HCT116 (cell line): ENCODE data around the gene EXOC4.

ENCODE experiments used
- CTCF ChIP-seq, 3 experiments: fragments of 200-600 bp in 1 of 3; sonication (generic) in 1 of 3; IDR thresholded peaks in 2 of 3; conservative IDR thresholded peaks in 1 of 3; 2 replicates each; pipeline ENCODE4 v1.5.1; 2012 to 2017; ENCODE audit warnings: low read depth in 2 of 3, low read length in 2 of 3, antibody characterized with exemption in 1 of 3, borderline replicate concordance in 1 of 3, control low read depth in 1 of 3, mild to moderate bottlenecking in 1 of 3, mixed read lengths in 1 of 3, mixed run types in 1 of 3, moderate library complexity in 1 of 3; ENCODE audit not compliant: insufficient read depth in 1 of 3
- EGR1 ChIP-seq: IDR thresholded peaks from 2 replicates; pipeline ENCODE4 v1.6.1; 2012; ENCODE audit warnings: low read depth
- EZH2phosphoT487 ChIP-seq: fragments of 200-600 bp; IDR thresholded peaks from 2 replicates; pipeline ENCODE4 v1.6.1; 2018; ENCODE audit warnings: antibody characterized with exemption, borderline replicate concordance
- POLR2A ChIP-seq: IDR thresholded peaks from 2 replicates; pipeline ENCODE4 v1.7.0; 2011; ENCODE audit warnings: borderline replicate concordance; ENCODE audit not compliant: insufficient read depth, insufficient read length; ENCODE audit errors: extremely low read depth
- POLR2AphosphoS5 ChIP-seq: IDR thresholded peaks from 2 replicates; pipeline ENCODE4 v1.6.1; 2011; ENCODE audit warnings: mild to moderate bottlenecking, low read depth, low read length, moderate library complexity
- RAD21 ChIP-seq: IDR thresholded peaks from 2 replicates; pipeline ENCODE4 v1.6.1; 2012; ENCODE audit warnings: low read depth, mild to moderate bottlenecking
- SIN3A ChIP-seq: IDR thresholded peaks from 2 replicates; pipeline ENCODE4 v1.6.1; 2012; ENCODE audit warnings: low read depth
- YY1 ChIP-seq: IDR thresholded peaks from 2 replicates; pipeline ENCODE4 v1.6.1; 2011; ENCODE audit warnings: low read length, low read depth, moderate library complexity, mild to moderate bottlenecking; ENCODE audit not compliant: insufficient replicate concordance; ENCODE audit errors: extremely low read depth
- ZFX ChIP-seq: fragments of 450-650 bp; IDR thresholded peaks from 2 replicates; pipeline ENCODE4 v1.6.1; 2017
- ZNF274 ChIP-seq: fragments of 200-500 bp; sonication (Bioruptor generic); IDR thresholded peaks from 2 replicates; pipeline ENCODE4 v1.6.1; 2014; ENCODE audit warnings: mild to moderate bottlenecking, low read depth, low read length, inconsistent platforms

- no peak for TF ChIP-seq EZH2phosphoT487
- TF ChIP-seq POLR2AphosphoS5 = no peak
- no peak for TF ChIP-seq CTCF (IDR thresholded peaks at IDR 0.05 in 2 of 3, conservative IDR thresholded peaks at IDR 0.05 in 1 of 3; ENCODE audit: borderline replicate concordance in 1 of 3, insufficient read depth in 1 of 3, low read depth in 2 of 3, low read length in 2 of 3)
- no peak for TF ChIP-seq EGR1
- TF ChIP-seq SIN3A = no peak
- no peak for TF ChIP-seq POLR2A
- no peak for TF ChIP-seq ZNF274
- no peak for TF ChIP-seq RAD21
- no peak for TF ChIP-seq ZFX
- TF ChIP-seq YY1 = no peak
Measured at GRCh38 chr7:133551466-133551865, 298.6 kb downstream of the EXOC4 start.
